OCI-LY3 (cell line): ENCODE measurements around the gene TCP11X1.
"Not testable (repeated sequence)": the region's sequence is repeated elsewhere in the genome, so short reads cannot be mapped to it uniquely, and the experiment has no call there.

Experiments used
- CTCF ChIP-seq: fragments of 200-600, 300-600 bp; sonication (generic); IDR thresholded peaks from 2 replicates; pipeline ENCODE4 v1.5.1; 2014; ENCODE audit warnings: antibody characterized with exemption, low read length, low read depth
- EZH2phosphoT487 ChIP-seq: fragments of 200-600 bp; shearing (Covaris generic); IDR thresholded peaks from 2 replicates; pipeline ENCODE4 v1.6.1; 2018; ENCODE audit warnings: antibody characterized with exemption, mixed run types, low read depth

- TF ChIP-seq CTCF, EZH2phosphoT487: not testable (repeated sequence)
These were observed 1.4 kb downstream of the TCP11X1 start for GRCh38 chrX:102216497-102216896.
